ENCODE measurements around the gene SLC24A4.

DNA sequence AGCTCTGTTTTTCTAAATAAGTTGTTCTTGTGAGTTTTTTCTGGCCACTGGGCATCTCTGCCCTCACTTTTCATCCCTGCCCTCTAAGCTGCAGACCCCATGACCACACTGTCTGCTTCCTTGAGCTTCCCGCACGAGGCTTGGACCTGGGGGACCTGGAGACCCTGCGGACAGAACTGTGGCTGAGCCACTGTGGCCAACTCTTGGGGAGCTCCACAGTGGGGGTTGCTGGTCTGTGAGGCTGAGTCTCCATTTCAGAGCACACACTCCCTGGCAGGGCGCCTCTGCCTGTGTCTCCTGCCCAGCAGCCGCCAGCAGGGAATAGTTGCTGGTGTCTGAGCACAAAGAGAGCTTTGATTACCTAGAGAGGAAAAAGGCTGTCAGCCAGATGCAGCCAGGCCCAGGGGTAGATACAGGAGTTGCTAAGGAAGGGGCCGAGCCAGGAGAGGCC is 177.6 kb downstream of the SLC24A4 start:
- TF ChIP-seq CTCF (IDR thresholded peaks at IDR 0.05; ENCODE audit: low read depth, low read length, poor library complexity, severe bottlenecking), result no peak
- TF ChIP-seq EZH2phosphoT487 (IDR thresholded peaks at IDR 0.05; ENCODE audit: borderline replicate concordance, low read length), result no peak
